SJSA1 (cell line): Measurements from ENCODE around the gene SCGN. TPM values are rescaled to one million over a fixed set of nuclear protein-coding genes. Genes with fewer than 3 reads are reported as not detected.

Experiments used
- DNase-seq, 2 experiments: peaks; one replicate each; pipeline ENCODE4 v3.0.0-alpha.2; 2015 to 2020; ENCODE audit warnings: low spot score in 2 of 2, low read depth in 1 of 2
- H3K27ac ChIP-seq: fragments of 250-450 bp; sonication (Bioruptor Pico); 2 replicates; pipeline ENCODE4 v1.5.1; 2020; ENCODE audit warnings: mild to moderate bottlenecking, moderate library complexity
- H3K27me3 ChIP-seq: fragments of 250-450 bp; sonication (Bioruptor Pico); replicated peaks from 2 replicates; pipeline ENCODE4 v1.5.1; 2020; ENCODE audit warnings: mild to moderate bottlenecking, moderate library complexity
- H3K36me3 ChIP-seq: fragments of 250-450 bp; sonication (Bioruptor Pico); 2 replicates; pipeline ENCODE4 v1.5.1; 2020; ENCODE audit warnings: mild to moderate bottlenecking
- H3K4me1 ChIP-seq: fragments of 250-450 bp; sonication (Bioruptor Pico); replicated peaks from 2 replicates; pipeline ENCODE4 v1.6.1; 2021; ENCODE audit warnings: mild to moderate bottlenecking
- H3K4me3 ChIP-seq: fragments of 250-450 bp; sonication (Bioruptor Pico); 2 replicates; pipeline ENCODE4 v1.5.1; 2020; ENCODE audit warnings: mild to moderate bottlenecking
- H3K9me3 ChIP-seq: fragments of 250-450 bp; sonication (Bioruptor Pico); replicated peaks from 2 replicates; pipeline ENCODE4 v1.5.1; 2020; ENCODE audit warnings: mild to moderate bottlenecking
- total RNA-seq: library from RNA; depleted of rRNA; stranded (reverse); fragments of >200 nt; shearing (Covaris generic); gene quantifications from 2 replicates; pipeline ENCODE4 v1.2.3, GENCODE V29; 2014

The SCGN gene
- total RNA-seq, 1 experiment from 2014 or later = not detected

- H3K27ac ChIP-seq = no peak overlapping the region
- no peak for DNase-seq
- H3K4me1 ChIP-seq = no peaks in the 10 kb centered on the region
- no peaks in the 10 kb centered on the region for H3K9me3 ChIP-seq
- H3K4me3 ChIP-seq = no peak overlapping the region
- peaks cover 14% of the 10 kb centered on the region for H3K27me3 ChIP-seq
- no peaks in the 10 kb centered on the region for H3K36me3 ChIP-seq
These were observed 6.1 kb upstream of the SCGN start for GRCh38 chr6:25645916-25646315.

DNA sequence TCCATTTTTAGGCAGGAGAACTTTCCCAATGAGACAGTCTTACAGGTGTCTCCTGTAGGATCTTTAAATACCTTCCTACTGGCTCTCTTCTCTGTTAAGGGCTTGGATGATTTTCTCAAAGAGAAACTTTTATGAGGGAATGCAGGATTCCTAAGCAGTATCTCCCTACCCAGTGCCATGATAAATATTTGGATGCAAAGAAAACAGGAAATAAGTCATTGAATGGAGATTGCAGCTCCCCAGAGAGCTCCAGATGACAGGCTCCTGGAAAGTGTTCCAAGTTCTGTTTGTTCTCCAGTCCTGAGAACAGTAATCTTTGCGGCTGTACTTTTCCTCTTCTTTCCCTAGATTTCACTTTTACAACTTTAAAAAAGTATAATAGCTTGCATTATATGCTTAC, 2.4 kb upstream of the SCGN start:
- H3K4me1 ChIP-seq = 0 out of 2 replicates have a peak, but pooled peaks cover 3% of the 10 kb centered on the region

DNA sequence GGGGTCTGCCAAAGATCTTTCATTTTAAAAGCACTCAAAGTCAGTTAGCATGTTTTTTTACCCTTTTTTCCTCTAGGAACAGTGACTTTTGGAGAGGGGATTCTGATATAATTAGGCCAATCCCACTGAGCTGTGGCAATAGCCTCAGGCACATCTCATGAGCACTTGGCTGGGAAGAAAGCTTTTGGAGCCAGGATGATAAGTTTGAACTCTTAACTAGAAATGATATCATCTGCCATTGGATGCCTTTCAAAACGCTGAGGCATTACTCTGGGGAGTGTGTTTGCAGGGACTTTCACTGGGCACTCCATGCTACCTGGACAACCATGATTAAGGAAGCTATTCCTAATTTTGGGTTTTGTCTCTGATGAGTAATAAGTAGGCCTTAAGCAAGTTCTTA, 3.7 kb downstream of the SCGN start:
- Histone ChIP-seq H3K4me3 (no peak overlapping the region), H3K9me3 (0 out of 2 replicates have a peak, but pooled peaks cover 3% of the 10 kb centered on the region), H3K36me3 (no peaks in the 10 kb centered on the region), H3K4me1 (0 out of 2 replicates have a peak, but pooled peaks cover 3% of the 10 kb centered on the region), H3K27me3 (peaks cover 2% of the 10 kb centered on the region; the same call in 1 of the 2 replicates), H3K27ac (no peak overlapping the region)
- no peak for DNase-seq

More for the DNA sequence above, 2.4 kb upstream of the SCGN start:
- Histone ChIP-seq H3K36me3 (no peaks in the 10 kb centered on the region), H3K4me3 (no peak overlapping the region), H3K27me3 (peaks cover 14% of the 10 kb centered on the region), H3K9me3 (0 out of 2 replicates have a peak, but pooled peaks cover 3% of the 10 kb centered on the region), H3K27ac (no peak overlapping the region)
- no peak for DNase-seq

- H3K27me3 ChIP-seq = no peaks in the 10 kb centered on the region
- H3K36me3 ChIP-seq = no peaks in the 10 kb centered on the region
- DNase-seq = no peak
- no peak overlapping the region for H3K4me3 ChIP-seq
- no peaks in the 10 kb centered on the region for H3K4me1 ChIP-seq
- no peaks in the 10 kb centered on the region for H3K9me3 ChIP-seq
- no peak overlapping the region for H3K27ac ChIP-seq
These were observed 7.8 kb downstream of the SCGN start for GRCh38 chr6:25659633-25660368.

DNA sequence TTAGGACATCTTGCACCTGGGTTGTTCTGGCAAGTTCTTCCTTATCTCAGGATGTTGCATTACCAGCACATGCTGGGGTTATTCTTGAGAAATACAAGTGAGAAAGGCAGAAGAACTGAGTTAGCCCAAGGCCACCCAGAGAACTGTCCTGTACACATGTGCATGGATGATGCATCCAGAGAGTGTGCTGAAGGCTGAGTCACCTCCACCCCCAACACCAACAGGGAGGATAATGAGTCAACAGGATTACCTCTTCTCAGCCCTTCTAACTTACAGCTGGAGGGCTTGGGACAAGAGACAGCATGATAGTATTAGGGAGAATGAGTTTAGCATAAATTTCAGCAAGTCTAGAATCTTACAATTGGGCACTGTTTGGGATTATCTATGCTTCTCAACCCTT, 8.5 kb downstream of the SCGN start:
- H3K4me1 ChIP-seq = no peaks in the 10 kb centered on the region
- H3K4me3 ChIP-seq = no peak overlapping the region
- no peaks in the 10 kb centered on the region for H3K27me3 ChIP-seq
- no peaks in the 10 kb centered on the region for H3K9me3 ChIP-seq
- no peaks in the 10 kb centered on the region for H3K36me3 ChIP-seq
- H3K27ac ChIP-seq = no peak overlapping the region
- peak in 1 of 2 experiments; percentile 43 for DNase-seq

DNA sequence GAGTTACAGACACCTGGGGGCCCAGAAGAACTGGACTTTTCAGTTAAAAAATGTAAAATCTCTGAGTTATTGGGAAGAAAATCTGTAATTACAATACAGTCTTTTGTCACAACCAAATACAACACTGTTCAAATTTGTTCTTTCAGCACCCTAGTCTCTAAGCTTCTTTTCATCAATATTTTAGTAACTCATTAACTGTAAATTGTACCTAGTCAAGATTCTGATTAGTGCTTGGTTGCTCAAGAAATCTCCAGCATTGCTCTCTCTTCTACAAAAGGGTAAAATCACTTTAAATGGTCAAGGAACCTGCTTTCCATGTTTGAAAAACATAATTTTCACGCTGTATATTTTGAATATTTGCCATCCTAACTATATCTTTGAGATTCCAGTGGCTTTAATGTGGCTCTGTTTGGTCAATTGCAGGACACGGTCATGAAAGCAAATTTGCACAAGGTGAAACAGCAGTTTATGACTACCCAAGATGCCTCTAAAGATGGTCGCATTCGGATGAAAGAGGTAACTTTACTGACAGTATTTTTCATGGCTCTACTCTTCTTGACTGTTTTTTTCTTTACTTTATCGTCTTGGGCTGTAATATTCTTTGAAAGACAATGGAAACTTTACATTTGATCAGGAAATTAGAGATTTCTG, 9.2 kb downstream of the SCGN start:
- H3K4me1 ChIP-seq = no peaks in the 10 kb centered on the region
- no peaks in the 10 kb centered on the region for H3K36me3 ChIP-seq
- no peaks in the 10 kb centered on the region for H3K9me3 ChIP-seq
- no peak for DNase-seq
- no peaks in the 10 kb centered on the region for H3K27me3 ChIP-seq
- no peak overlapping the region for H3K4me3 ChIP-seq
- no peak overlapping the region for H3K27ac ChIP-seq

GRCh38 chr6:25665455-25665854, 13.4 kb downstream of the SCGN start:
- no peaks in the 10 kb centered on the region for H3K36me3 ChIP-seq
- no peak overlapping the region for H3K4me3 ChIP-seq
- H3K27me3 ChIP-seq = no peaks in the 10 kb centered on the region
- H3K9me3 ChIP-seq = no peaks in the 10 kb centered on the region
- no peaks in the 10 kb centered on the region for H3K4me1 ChIP-seq
- DNase-seq = no peak
- no peak overlapping the region for H3K27ac ChIP-seq

DNA sequence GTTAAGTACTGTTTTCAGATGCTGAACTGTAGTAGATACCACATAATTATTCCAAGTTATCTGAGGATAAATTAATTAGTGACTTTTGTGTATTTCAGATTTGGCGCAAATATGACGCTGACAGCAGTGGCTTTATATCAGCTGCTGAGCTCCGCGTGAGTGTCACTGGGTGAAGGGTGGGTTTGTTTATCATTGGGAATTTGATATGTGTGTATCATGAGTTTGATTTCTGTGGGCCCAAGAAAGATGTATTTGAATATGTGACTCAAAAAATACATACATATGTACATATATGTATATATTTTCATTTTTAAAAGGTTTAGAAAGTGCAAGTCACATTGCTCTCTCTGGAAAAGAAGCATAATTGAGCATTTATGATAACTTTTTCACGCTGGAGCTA, 17.4 kb downstream of the SCGN start:
- H3K9me3 ChIP-seq = no peaks in the 10 kb centered on the region
- H3K27me3 ChIP-seq = no peaks in the 10 kb centered on the region
- H3K36me3 ChIP-seq = no peaks in the 10 kb centered on the region
- no peak for DNase-seq
- H3K4me3 ChIP-seq = no peak overlapping the region
- H3K4me1 ChIP-seq = no peaks in the 10 kb centered on the region
- H3K27ac ChIP-seq = no peak overlapping the region

DNA sequence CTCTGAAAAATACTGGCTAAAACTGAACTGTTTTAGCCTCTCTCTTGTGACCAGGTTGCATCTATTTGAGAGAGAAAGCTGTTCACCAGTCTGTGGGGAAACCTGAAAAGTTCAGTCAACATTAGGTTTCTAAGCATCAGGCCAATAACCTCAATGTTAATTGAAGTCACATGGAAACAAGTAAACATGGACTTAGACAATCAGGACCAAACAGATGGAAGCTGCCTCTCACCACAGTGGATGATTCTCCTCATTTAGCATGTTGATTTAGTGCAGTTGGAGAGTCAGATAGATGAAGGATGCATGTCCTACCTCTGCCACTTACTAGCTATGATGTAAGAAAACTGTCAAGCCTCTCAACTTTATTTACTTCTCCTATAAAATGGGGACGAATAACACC, 18.2 kb downstream of the SCGN start:
- DNase-seq = no peak
- H3K27me3 ChIP-seq = no peaks in the 10 kb centered on the region
- no peaks in the 10 kb centered on the region for H3K36me3 ChIP-seq
- no peaks in the 10 kb centered on the region for H3K9me3 ChIP-seq
- H3K4me3 ChIP-seq = no peak overlapping the region
- no peak overlapping the region for H3K27ac ChIP-seq
- no peaks in the 10 kb centered on the region for H3K4me1 ChIP-seq

GRCh38 chr6:25670793-25671513, 18.9 kb downstream of the SCGN start:
- Histone ChIP-seq H3K4me3 (no peak overlapping the region), H3K27me3 (no peaks in the 10 kb centered on the region), H3K36me3 (no peaks in the 10 kb centered on the region), H3K27ac (no peak overlapping the region), H3K4me1 (no peaks in the 10 kb centered on the region), H3K9me3 (no peaks in the 10 kb centered on the region)
- no peak for DNase-seq

DNA sequence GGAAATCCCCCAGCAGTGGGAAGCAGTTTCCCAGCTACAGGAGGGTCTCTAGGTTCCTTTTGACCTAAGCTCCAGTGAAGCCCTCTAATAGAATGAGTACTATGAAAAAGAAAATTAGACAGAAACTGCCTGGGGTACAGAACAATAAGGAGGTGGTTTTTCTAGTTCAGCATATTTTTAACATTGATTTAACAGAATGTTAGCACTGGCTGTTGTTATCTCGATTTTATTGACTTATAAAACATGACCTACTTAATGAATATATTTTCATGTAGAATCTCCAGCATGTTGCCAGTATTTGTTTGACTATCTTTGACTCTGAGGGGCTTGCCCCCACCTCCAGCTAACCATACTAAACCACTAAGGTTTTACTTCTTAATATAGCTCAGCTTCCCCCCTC, 19.6 kb downstream of the SCGN start:
- Histone ChIP-seq H3K36me3 (no peaks in the 10 kb centered on the region), H3K27me3 (no peaks in the 10 kb centered on the region), H3K9me3 (no peaks in the 10 kb centered on the region), H3K27ac (no peak overlapping the region), H3K4me1 (no peaks in the 10 kb centered on the region), H3K4me3 (no peak overlapping the region)
- DNase-seq = no peak

DNA sequence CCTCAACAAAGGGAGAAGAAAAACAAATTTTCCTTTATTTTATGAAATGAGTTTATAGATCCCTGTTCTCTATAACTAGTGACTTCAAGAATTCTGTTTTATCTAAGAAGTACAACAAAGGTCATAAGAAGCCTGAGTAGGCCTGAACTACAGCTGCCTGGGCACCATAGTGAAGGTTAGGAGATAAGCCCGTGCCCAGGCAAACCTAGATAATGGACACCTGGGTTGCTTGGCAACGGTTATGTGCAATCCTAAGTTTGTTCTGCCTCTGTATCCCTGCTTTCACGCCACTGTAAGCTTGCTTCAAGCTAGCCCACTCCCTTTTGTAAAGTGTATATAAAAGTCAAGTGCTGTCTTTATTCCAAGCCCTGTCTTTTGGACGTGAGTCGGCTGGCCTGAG, 23.2 kb downstream of the SCGN start:
- H3K4me3 ChIP-seq = no peak overlapping the region
- H3K36me3 ChIP-seq = no peaks in the 10 kb centered on the region
- no peaks in the 10 kb centered on the region for H3K9me3 ChIP-seq
- H3K27ac ChIP-seq = no peak overlapping the region
- H3K4me1 ChIP-seq = no peaks in the 10 kb centered on the region
- H3K27me3 ChIP-seq = no peaks in the 10 kb centered on the region
- DNase-seq = no peak

GRCh38 chr6:25676775-25677174, 24.8 kb downstream of the SCGN start:
- Histone ChIP-seq H3K9me3 (no peaks in the 10 kb centered on the region), H3K27ac (no peak overlapping the region), H3K36me3 (no peaks in the 10 kb centered on the region), H3K4me3 (no peak overlapping the region), H3K27me3 (no peaks in the 10 kb centered on the region), H3K4me1 (no peaks in the 10 kb centered on the region)
- DNase-seq = no peak

DNA sequence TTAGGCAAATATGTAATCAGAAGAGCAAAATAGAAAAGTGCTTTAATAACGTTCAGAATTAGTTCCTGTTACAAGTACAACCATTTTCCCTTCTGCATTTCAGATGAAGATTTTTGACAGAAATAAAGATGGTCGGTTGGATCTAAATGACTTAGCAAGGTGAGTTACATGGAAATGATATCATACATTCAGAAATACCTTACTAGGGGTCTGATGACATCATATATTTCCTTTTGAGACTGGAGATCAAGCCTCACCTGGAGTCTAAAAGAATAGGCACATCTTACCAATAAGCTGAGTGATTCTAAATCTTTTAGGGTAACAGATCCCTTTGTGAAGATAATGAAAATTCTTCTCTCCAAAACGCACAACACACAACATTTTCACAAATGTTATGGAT, 29.8 kb downstream of the SCGN start:
- Histone ChIP-seq H3K4me1 (no peaks in the 10 kb centered on the region), H3K36me3 (no peaks in the 10 kb centered on the region), H3K27ac (no peak overlapping the region), H3K9me3 (no peaks in the 10 kb centered on the region), H3K27me3 (no peaks in the 10 kb centered on the region), H3K4me3 (no peak overlapping the region)
- no peak for DNase-seq
